K562 (cell line): ENCODE results near the gene ACSL5. TPM values are rescaled to one million over a fixed set of nuclear protein-coding genes. Genes with fewer than 3 reads are reported as not detected.

Experiments used
- ATF7 ChIP-seq: fragments of 450-650 bp; IDR thresholded peaks from 2 replicates; pipeline ENCODE4 v1.7.1; 2014; ENCODE audit warnings: mild to moderate bottlenecking, moderate library complexity
- ETS1 ChIP-seq: conservative IDR thresholded peaks from 2 replicates; pipeline ENCODE4 v1.6.1; 2011; ENCODE audit warnings: low read depth, mild to moderate bottlenecking, low read length; ENCODE audit not compliant: control insufficient read depth
- MCM3 ChIP-seq: fragments of 450-650 bp; IDR thresholded peaks from 2 replicates; pipeline ENCODE4 v1.6.1; 2016
- PRDM10 ChIP-seq: fragments of 450-650 bp; IDR thresholded peaks from 2 replicates; pipeline ENCODE4 v1.6.1; 2018; ENCODE audit not compliant: partially characterized antibody
- PTBP1 ChIP-seq: fragments of 200-400 bp; formaldehyde crosslinking; IDR thresholded peaks from 2 replicates; pipeline ENCODE4 v1.6.1; 2017; ENCODE audit warnings: low read depth, low read length
- SREBF2 ChIP-seq: sonication (generic); formaldehyde crosslinking; IDR thresholded peaks from 2 replicates; pipeline ENCODE4 v1.4.0; 2020; ENCODE audit warnings: mild to moderate bottlenecking, missing genetic modification reagents
- ZBTB49 ChIP-seq: sonication (generic); formaldehyde crosslinking; IDR thresholded peaks from 2 replicates; pipeline ENCODE4 v1.8.0; 2022; ENCODE audit warnings: missing genetic modification reagents, mild to moderate bottlenecking, borderline replicate concordance
- ZFP36 ChIP-seq: fragments of 150-350 bp; IDR thresholded peaks from 2 replicates; pipeline ENCODE4 v1.6.1; 2018; ENCODE audit warnings: low read length, low read depth; ENCODE audit not compliant: partially characterized antibody
- ZNF134 ChIP-seq: fragments of 250-450 bp; sonication (Bioruptor Pico); conservative IDR thresholded peaks from 2 replicates; pipeline ENCODE4 v1.4.0; 2020
- ZNF280A ChIP-seq: fragments of 450-650 bp; IDR thresholded peaks from 2 replicates; pipeline ENCODE4 v1.6.1; 2018; ENCODE audit warnings: mild to moderate bottlenecking, low read depth; ENCODE audit not compliant: partially characterized antibody
- ZNF592 ChIP-seq: fragments of 450-650 bp; IDR thresholded peaks from 2 replicates; pipeline ENCODE4 v1.6.1; 2017; ENCODE audit warnings: antibody characterized with exemption, mild to moderate bottlenecking
- polyA plus RNA-seq, 8 experiments: library from polyadenylated mRNA; depleted of rRNA in 4 of 8; stranded (reverse) in 5 of 8; unstranded in 3 of 8; fragments of >200 nt; fragmentation: Nextera tagmentation in 2 of 8; fragmentation: Illumina TruSeq in 1 of 8; extraction: Ambion mirVana in 2 of 8; extraction: Trizol in 1 of 8; gene quantifications; 2 replicates each; pipeline versions ENCODE4 v1.2.1 to v1.2.3, GENCODE V29; 2011 to 2014; ENCODE audit warnings: inconsistent platforms in 1 of 8, missing spikeins in 1 of 8
- total RNA-seq, 7 experiments: library from RNA; depleted of rRNA in 6 of 7; stranded (reverse); fragments of >200 nt in 6 of 7; fragmentation: Illumina TruSeq in 2 of 7; extraction: Trizol in 2 of 7; gene quantifications; 2 replicates each; pipeline versions ENCODE4 v1.2.1 to v1.2.3, GENCODE V29; 2011 to 2021; ENCODE audit warnings: low replicate concordance in 1 of 7

The ACSL5 gene
- total and polyA plus RNA-seq, 9 of the 15 experiments (the other 6 are each of a cell fraction or from before 2014, with no cell fraction given), result 0.19 to 1.4 (median 0.55) TPM

- no peak for TF ChIP-seq ZNF592
- no peak for TF ChIP-seq SREBF2
- TF ChIP-seq ZNF280A, result no peak
- no peak for TF ChIP-seq PTBP1
- no peak for TF ChIP-seq ZBTB49 (CRISPR knock-in tag)
- no peak for TF ChIP-seq ATF7
- no peak for TF ChIP-seq ETS1
- TF ChIP-seq PRDM10, result peak; percentile 51
- TF ChIP-seq ZNF134 (CRISPR knock-in tag), result no peak
- no peak for TF ChIP-seq MCM3
- TF ChIP-seq ZFP36, result no peak
Measured at GRCh38 chr10:112446055-112446854, 72.3 kb downstream of the ACSL5 start (continued).
